Transverse colon (tissue), 4 donors: ENCODE data around the gene ASB1.

ENCODE experiments used
- CTCF ChIP-seq, 5 experiments: fragments of 200-600 bp in 3 of 5; fragments of 450-650 bp in 2 of 5; sonication (generic) in 3 of 5; IDR thresholded peaks; 1 replicate in 2 of 5; 2 replicates in 3 of 5; pipeline ENCODE4 v1.5.1; 2016 to 2017; ENCODE audit warnings: antibody characterized with exemption in 5 of 5, inconsistent platforms in 3 of 5, mild to moderate bottlenecking in 2 of 5, moderate library complexity in 1 of 5
- POLR2A ChIP-seq: fragments of 450-650 bp; IDR thresholded peaks from one replicate; pipeline ENCODE4 v1.6.1; 2016; ENCODE audit warnings: antibody characterized with exemption, mild to moderate bottlenecking, moderate library complexity
- POLR2AphosphoS5 ChIP-seq, 3 donors: sonication (generic); formaldehyde crosslinking; IDR thresholded peaks; one replicate each; pipeline ENCODE4 v1.6.1; 2016; ENCODE audit warnings: antibody characterized with exemption in 3 of 3

- TF ChIP-seq CTCF (IDR thresholded peaks at IDR 0.05) (no peak), POLR2A (no peak), POLR2AphosphoS5 (IDR thresholded peaks at IDR 0.05) (no peak)
These were observed 7.7 kb upstream of the ASB1 start for GRCh38 chr2:238418999-238419546.
